DMS114 treated with DMSO at 0.1 percent for 48 hours (cell line): Measurements from ENCODE around the gene PLAC8.
"Not testable (repeated sequence)": the region's sequence is repeated elsewhere in the genome, so short reads cannot be mapped to it uniquely, and the experiment has no call there.

Experiments used
- DNase-seq: peaks from one replicate; lab custom pipeline; 2025; ENCODE audit not compliant: unreplicated experiment; lab: John Stamatoyannopoulos, UW

Gene PLAC8, protein sequence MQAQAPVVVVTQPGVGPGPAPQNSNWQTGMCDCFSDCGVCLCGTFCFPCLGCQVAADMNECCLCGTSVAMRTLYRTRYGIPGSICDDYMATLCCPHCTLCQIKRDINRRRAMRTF

DNA sequence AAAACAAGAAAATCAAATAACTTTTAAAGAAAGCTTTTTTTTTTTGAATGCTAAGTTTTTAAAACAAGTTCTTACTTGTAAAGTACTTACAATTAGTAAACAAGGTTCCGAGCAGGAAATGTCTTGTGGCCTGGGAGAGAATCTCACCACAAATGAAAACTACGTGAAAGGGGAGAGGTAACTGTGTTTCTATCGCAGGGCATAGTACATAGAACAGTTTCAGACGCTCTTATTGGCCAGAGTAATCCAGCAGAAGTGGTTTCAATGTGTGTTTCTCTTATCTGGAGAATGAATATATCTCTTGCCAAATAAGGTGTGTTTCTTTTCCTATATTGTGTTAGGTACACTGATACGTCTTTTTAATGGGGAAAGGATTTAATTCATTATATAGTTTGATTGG is at the start of gene PLAC8:
PLAC8 (minus strand) TSS at position 154 of the 400 bp plus-strand sequence. CDS start 6,808 bp downstream, outside the sequence.
- no peak for DNase-seq

DNA sequence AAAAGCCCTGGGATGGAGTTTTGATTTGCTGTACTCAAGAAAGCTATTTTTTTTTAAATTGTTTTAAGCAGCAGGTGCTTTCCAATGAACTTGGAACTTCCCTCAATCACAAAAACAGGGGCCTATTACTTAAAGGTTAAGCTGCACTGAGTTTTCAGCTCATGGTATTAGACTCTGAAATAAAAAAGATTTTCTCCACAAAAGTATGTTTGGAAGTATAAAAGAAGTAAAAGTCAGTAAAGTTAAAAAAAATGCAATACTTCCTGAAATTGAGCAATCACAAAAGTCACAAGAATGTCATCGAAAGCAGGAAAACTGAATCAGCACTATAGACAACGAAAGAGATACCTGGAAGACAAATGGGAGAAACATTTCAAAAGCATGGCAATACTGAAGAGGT is 38.9 kb upstream of the PLAC8 start:
- no peak for DNase-seq

DNA sequence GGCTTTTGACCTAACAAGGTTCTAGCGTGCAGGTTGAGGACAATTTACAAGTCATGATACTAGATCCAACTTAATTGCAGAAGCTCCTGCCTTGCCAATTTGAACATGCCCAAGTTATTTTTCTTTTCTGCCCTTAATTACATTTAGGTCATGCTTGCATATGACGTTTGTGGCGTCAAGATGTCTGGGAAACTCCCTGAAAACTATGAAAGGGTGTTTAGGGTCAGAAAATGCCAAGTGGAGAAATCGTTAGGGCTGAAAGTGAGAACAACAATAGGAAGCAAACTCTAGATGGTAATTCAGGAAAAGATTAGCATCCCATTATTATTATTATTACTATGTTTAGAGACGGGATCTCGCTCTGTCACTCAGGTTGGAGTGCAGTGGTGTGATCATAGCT is 38.2 kb upstream of the PLAC8 start:
- no peak for DNase-seq

DNA sequence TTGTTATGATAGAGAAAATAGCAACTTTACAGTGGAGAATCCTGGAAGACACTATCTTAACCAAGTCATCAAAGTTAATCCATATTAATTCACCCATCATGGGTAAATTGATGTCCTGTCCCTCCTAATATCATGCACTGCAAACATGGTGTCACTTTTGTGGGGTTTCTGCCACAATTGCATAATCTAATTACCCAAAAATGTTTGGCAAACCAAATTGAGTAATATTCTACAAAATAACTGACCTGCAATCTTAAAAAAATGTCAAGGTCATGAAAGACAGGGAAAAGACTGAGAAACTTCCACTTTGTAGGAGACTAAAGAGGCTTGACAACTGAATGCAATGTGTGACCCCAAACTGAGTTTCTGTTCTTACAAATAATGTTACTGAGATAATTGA is 37.1 kb upstream of the PLAC8 start:
- no peak for DNase-seq

DNA sequence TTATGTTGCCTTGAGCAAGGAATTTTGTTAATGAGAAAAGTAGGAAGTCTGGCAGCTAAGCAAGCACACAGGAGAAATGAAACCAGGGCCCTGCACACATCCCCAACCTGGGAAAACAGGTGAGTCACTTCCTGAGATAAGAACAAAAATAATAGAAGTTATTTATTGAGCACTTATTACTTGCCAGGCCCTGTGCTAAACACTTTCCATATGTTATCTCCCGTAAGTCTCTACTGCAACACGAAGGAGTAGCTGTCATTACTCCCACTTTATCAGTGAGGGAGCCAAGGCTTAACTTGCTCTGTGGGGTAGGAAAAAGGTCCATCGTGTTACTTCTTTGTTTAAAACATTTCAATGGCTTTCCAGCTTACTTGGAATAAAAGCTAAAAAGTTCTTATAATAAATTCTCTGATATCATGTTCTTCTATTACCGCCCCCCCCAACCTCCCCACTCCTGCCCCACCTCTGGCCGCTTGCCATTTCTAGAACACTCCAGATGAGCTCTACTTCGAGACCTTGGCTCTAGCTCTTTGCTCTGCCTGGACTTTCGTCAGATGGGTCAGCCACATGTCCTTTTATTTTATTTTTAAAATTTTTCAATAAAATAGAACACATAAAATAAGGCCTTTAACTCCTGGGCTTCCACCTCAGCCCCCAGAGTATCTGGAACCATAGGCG is 36.3 kb upstream of the PLAC8 start:
- no peak for DNase-seq

DNA sequence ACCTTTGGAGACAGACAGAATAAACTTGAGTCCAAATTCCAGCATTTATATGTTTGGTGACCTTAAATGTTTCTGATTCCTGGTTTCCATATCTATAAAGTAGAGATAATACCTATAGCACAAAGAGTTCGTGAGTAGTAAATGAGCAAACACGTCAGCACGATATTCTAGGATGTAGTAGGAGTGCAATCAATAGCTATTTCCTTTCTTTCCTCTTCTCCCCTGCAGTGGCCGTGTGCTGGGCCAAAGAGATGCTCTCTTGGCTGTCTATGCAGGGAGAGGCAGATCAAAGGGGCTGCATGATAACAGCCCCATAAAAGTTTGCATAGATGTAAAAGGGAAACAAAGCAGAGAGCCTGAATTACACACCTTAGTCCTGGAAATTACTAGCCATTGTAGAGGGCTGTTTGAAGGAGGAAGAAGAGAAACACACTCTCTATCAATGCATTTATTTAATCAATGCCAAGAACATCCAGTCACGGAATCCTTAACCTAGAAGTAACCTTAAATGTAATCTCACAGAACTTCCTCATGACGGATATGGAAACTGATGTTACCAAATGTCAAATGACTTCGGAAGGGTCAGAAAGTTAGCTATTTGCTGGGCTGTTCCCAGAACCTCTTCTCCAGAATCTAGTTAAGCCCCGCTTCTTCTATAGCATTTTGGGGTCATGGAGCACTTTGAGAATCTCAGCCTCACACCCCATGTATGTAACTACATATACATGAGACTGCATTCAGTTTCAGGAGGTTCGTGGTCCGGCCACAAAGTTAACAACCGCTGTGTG is 35.5 kb upstream of the PLAC8 start:
- DNase-seq, result no peak

DNA sequence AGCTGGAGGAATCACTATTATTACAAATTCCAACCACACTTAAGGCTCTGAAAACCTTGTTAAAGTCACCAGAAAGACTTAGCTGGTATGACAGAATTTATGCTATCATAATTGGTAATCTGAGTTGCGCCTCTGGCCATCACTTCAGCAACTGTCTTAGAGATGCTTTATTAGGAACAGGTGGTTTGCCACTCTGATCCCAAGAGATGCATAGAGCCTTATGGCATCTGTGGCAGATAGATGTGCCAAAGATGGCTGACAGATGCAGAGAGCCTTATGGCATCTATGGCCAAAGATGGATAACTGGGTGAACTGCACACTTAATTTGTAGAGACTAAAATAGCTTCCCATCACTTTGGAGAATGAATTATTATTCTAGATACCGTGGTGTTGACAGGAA is 32.3 kb upstream of the PLAC8 start:
- no peak for DNase-seq

DNA sequence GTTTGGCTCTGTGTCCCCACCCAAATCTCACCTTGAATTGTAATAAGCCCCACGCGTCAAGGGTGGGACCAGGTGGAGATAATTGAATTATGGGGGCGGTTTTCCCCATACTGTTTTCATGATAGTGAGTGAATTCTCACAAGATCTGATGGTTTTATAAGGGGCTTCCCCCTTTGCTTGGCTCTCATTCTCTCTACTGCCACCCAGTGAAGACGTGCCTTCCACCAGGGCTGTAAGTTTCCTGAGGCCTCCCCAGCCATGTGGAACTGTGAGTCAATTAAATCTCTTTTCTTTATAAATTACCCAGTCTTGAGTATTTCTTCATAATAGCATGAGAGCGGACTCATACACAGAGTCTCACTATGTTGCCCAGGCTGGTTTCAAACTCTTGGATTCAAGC is 31.2 kb upstream of the PLAC8 start:
- DNase-seq, result not testable (repeated sequence)

DNA sequence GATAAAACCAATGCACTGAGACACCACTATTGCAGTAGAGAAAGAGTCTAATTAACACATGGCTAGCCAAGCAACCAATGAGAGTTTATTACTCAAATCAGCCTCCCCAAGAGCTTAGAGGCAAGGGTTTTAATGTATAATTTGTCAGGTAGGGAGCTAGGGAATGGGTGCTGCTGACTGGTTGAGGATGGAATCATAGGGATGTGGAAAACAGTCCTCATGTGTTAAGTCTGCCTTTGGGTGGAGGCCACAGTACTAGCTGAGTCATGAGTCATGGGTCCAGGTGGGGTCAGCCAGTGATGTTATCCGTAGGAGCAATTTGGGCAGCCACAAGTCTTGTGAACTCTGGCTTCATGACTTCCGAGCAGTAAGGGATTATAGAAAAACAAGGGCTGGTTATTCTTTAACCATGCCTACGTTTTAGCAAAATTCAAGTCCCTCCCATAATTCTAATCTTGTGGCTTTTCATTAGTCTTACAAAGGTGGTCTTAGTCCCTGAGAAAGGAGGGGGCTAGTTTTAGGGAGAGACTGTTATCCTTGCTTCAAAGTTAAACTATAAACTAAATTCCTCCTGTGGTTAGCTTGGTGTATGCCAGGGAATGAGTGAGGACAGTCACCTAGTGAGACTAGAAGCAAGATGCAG is 25.1 kb upstream of the PLAC8 start:
- no peak for DNase-seq

DNA sequence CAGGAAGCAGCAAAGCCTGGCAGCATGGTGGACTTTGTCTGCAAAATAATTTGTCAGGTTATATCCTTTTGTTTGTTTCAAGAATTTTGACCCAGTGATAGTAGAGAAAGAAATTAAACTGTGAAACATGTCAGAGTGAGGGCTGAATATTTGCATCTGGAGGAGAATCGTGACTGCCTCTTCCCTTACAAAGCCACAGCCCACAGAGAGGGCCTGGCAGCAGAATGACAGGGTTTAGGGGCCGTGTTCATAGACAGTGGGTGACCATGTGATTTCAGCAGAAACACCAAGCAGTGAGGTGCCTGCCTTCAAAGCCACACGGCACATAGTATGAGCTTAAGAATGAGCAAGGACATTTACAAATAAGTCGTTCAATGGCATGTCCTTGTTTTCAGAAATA is 24.4 kb upstream of the PLAC8 start:
- DNase-seq, result no peak

DNA sequence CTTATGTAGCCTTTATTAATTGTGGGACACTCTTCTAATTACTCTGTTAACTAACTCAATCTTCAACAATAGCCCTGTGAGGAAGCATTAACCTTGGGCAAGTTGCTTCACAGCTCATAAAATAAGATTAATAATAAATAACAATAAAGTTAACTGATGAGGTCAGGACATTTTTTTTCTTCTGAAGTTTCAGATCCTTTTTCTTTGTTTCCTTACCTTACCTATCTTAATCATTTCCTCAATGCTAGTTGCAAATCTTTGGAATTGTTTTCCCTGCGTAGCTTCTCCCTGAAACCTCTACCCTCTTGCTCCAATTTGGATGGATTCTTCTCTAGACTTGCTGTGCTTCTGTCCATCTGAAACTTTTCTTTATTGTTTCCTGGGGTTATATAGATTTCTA is 17.5 kb upstream of the PLAC8 start:
- DNase-seq, result no peak

DNA sequence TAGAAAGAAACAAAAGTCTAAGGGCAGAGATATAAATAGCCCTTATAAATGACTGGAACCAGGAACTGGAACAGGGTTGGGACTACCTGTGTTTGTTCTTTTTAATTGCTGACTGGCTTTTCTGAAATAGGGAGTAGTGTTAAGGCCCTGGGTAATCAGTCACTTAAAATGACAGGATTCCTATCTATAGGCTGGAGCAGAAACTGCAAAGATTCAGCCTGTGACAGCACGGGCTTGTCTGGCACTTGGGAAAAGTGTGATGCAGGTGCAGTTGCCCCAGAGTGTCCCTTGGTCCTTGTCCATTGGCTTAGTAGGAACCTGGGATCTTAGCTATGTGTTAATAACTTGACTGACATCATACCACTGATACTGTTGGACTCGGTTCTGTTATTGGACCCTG is 14.7 kb upstream of the PLAC8 start:
- DNase-seq, result no peak

DNA sequence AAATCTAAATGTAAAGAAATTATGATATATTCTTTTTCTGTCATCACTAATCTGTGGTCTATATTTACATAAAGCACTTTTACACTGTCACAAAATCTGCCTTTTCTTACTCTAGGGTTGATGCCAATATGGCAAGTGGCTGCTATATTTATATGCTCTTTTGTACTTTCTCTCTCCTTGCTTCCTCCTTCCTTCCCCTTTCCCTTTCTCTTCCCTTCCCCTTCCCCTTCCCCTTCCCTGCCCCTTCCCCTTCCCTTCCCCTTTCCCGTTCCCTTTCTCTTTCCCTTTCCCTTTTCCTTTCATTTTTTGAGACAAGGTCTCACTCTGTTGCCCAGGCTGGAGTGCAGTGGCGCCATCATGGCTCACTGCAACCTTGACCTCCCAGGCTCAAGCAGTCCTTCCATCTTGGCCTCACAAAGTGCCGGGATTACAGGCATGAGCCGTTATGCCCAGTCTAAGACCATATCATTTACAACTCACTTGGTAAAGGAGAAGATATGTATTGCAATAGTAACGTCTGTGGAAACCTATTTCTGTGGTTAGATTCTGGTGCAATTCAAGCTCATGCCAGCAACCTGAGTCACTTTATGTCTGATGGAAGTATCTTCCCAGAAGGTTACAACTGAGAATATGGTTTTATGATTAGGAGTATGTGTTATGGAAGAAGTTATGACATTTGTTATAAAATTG is 13.9 kb upstream of the PLAC8 start:
- DNase-seq, result no peak

DNA sequence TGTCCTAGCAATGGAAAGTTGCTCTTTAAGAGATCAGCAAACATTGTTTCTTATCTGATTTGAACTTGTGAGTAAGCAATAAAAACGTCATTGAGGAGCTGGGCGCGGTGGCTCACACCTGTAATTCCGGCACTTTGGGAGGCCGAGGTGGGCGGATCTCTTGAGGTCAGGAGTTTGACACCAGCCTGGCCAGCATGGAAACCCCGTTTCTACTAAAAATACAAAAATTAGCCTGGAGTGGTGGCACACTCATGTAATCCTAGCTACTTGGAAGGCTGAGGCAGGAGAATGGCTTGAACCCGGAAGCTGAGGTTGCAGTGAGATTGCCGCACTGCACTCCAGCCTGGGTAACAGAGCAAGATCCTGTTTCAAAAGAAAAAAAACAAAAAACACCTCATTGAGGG is 11.2 kb upstream of the PLAC8 start:
- DNase-seq, result no peak

DNA sequence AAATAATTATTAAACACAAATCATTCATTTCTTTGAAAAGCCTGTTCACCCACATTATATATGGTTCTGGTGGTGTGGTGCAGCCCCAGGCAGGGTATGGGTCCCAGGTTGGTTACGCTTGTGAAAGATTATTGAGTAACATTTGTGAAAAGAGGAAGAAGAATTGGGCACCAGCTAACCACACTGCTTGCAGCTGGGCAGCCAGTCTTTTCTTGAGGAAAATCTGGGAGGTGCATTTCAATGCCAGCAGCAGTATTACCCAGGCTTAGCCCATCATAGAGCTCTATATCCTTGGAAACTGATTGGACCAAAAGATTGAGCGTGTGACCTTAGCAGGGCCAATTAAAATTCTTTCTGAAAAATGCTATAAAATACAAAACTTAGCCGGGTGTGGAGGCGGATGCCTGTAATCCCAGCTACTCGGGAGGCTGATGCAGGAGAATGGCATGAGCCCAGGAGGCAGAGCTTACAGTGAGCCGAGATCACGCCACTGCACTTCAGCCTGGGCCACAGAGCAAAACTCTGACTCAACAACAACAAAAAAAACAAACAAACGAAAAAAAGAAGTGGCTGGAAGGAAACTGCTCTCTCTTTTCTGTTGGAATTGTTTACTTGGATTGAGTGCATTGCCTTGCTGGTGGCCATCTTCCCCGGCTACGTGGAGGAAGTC is 9.7 kb upstream of the PLAC8 start:
- no peak for DNase-seq

DNA sequence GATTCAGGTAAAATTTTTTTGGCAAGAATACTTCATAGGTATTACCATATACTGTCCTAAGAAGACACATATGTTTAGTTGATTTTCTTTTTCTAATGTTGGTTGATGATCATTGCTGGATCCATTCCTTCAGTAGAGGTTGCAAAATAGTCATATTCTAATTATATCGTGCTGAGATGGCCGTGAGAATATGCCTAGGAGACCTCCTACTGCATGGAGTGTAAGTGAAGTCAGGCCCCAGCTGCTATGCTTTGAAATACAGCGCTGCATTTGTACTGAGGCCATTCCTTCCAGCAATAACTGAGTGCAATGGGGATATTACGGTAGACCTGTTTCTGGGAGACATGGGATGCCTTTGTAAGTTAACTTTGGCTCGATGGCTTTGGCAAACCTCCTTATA is 6.7 kb upstream of the PLAC8 start:
- no peak for DNase-seq

DNA sequence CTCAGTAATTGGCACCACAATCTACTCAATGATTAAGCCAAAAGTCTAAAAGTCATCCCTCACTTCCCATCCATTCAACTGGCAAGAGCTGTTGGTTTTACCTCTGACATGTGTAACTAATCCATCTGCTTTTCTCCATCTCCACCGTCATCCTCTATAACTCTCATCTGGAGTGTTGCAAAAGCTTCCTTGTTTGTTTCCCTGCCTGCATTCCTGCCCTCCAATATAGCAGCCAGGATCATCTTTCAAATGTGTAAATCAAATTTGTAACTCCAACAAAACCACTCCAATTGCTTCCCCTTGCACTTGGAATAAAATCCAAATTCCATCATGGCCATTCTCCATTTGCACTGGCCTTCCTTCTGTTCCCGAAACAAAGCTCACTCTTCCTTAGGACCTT is 4.3 kb upstream of the PLAC8 start:
- DNase-seq, result no peak

DNA sequence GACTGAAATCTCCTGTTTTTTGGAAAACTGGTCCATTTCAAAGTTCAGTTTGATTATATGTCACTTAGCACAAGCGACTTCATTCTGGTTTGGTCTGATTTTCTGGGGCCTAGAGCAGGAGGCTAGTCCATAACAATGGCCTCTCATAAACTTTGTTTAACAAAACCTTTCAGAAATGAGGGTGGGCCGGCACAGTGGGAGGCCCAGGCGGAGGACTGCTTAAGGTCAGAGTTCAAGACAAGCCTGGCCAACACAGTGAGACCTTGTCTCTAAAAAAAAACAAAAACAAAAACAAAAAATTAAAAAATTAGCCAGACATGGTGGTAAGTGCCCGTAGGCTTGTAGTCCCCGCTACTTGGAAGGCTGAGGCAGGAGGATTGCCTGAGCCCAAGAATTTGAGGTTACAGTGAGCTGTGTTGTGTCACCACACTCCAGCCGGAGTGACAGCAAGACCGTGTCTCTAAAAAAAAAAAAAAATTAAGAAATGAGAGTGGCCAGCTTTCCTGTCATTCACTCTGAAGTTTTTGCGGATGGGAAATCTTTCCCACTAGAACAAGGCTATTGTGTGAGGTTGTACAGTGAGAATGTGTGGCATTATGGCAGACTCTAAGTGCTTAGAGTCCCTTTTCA is 1.2 kb upstream of the PLAC8 start:
- DNase-seq, result no peak

DNA sequence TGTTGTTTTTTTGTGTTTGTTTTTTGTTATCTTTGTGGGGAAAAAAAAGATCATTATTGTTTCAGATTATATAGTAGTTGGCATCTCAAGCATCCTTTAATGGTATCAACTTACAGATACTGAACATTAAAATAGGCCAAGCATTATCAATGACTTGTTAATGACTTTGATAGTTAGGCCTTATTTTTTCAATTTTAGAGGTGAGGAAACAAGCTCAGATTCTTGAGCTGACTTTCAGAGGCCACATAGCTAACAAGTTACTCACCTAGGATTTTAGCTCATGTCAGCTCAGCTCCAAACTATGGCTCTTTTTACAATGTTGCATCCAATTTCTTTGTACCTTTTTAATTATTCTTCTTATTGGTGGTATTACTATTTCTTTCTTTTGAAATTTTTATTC is 471 bp upstream of the PLAC8 start:
- DNase-seq, result no peak

DNA sequence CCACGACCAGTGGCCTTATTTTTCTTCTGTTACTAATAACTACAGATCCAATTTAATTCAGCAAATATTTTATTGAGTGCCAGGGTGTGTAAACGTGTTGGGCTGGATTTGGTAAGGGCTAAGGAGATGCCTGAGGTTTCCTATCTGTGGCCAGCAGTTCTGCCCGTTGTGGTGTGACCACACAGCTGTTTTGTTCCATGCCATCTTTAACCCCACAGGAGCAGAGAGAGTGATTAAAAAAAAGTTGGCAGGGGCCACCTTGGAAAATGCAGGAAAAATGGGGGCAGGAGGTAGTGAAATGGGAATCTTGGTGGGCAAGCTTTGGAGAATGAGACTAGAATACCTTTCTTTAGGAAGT is 1.1 kb downstream of the PLAC8 start:
- DNase-seq, result no peak
